Mammary epithelial cell (primary cell): Measurements from ENCODE around the gene TRIO.

ENCODE experiments used
- EZH2 ChIP-seq: IDR thresholded peaks from 2 replicates; pipeline ENCODE4 v1.6.1; 2012; ENCODE audit warnings: low read length, inconsistent platforms, borderline replicate concordance
- TF ChIP-seq, protein P1 (sequence below), 2 donors: IDR thresholded peaks in 1 of 2; conservative IDR thresholded peaks in 1 of 2; 2 replicates each; pipeline ENCODE4 v1.5.1; 2011 to 2012; ENCODE audit warnings: inconsistent platforms in 2 of 2, low read length in 2 of 2, mild to moderate bottlenecking in 2 of 2, control low read depth in 1 of 2, low read depth in 1 of 2; ENCODE audit not compliant: insufficient read depth in 1 of 2; ENCODE audit errors: extremely low read depth in 1 of 2

DNA sequence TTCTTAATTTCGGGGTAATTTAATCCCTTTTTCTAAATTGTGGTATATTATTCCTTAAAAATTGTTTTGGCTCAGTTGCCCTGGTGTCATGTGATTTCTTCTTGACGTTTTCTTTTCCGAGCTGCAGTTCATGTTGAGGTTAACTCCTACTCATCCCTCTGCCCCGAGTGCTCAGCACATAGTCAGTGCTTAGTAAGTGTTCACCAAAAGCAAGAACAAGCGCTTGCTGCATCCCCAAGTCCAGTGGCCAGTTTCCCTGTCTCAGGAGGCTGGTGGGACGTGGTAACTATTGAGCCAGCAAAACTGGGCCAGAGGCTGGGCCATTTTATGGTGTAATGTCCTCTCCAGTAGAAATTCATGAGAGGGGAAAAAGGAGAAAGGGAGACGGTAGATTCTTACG, 23.3 kb downstream of the TRIO start:
- TF ChIP-seq, protein P1, sequence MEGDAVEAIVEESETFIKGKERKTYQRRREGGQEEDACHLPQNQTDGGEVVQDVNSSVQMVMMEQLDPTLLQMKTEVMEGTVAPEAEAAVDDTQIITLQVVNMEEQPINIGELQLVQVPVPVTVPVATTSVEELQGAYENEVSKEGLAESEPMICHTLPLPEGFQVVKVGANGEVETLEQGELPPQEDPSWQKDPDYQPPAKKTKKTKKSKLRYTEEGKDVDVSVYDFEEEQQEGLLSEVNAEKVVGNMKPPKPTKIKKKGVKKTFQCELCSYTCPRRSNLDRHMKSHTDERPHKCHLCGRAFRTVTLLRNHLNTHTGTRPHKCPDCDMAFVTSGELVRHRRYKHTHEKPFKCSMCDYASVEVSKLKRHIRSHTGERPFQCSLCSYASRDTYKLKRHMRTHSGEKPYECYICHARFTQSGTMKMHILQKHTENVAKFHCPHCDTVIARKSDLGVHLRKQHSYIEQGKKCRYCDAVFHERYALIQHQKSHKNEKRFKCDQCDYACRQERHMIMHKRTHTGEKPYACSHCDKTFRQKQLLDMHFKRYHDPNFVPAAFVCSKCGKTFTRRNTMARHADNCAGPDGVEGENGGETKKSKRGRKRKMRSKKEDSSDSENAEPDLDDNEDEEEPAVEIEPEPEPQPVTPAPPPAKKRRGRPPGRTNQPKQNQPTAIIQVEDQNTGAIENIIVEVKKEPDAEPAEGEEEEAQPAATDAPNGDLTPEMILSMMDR (conservative IDR thresholded peaks at IDR 0.05 in 1 of 2, IDR thresholded peaks at IDR 0.05 in 1 of 2; ENCODE audit: extremely low read depth in 1 of 2, insufficient read depth in 1 of 2, low read depth in 1 of 2, low read length in 2 of 2): no peak
- no peak for TF ChIP-seq EZH2
